H1 (cell line): ENCODE results near the gene HYDIN. TPM values are rescaled to one million over a fixed set of nuclear protein-coding genes. Genes with fewer than 3 reads are reported as not detected.

Experiments used
- ASH2L ChIP-seq: fragments of 200-600, 300-600 bp; sonication (generic); IDR thresholded peaks from one replicate; pipeline ENCODE4 v1.7.1; 2017; ENCODE audit warnings: low read length
- ATF3 ChIP-seq: IDR thresholded peaks from 2 replicates; pipeline ENCODE4 v1.6.1; 2011; ENCODE audit warnings: low read depth, mild to moderate bottlenecking, low read length; ENCODE audit not compliant: insufficient read depth
- CBX5 ChIP-seq: fragments of 300-800, 300-1000 bp; sonication (generic); IDR thresholded peaks from 2 replicates; pipeline ENCODE4 v1.7.1; 2016; ENCODE audit warnings: antibody characterized with exemption, low read length, low read depth
- CEBPB ChIP-seq: IDR thresholded peaks from 2 replicates; pipeline ENCODE4 v1.6.1; 2012; ENCODE audit warnings: low read depth, low read length
- CREB1 ChIP-seq: IDR thresholded peaks from 2 replicates; pipeline ENCODE4 v1.6.1; 2012; ENCODE audit warnings: inconsistent platforms
- CTBP2 ChIP-seq: IDR thresholded peaks from 2 replicates; pipeline ENCODE4 v1.7.0; 2011; ENCODE audit warnings: borderline replicate concordance, mild to moderate bottlenecking, moderate library complexity, mixed read lengths, low read length; ENCODE audit not compliant: insufficient read depth, insufficient read length
- EGR1 ChIP-seq: IDR thresholded peaks from 2 replicates; pipeline ENCODE4 v1.6.1; 2011; ENCODE audit warnings: low read depth, low read length, borderline replicate concordance
- FOSL1 ChIP-seq: IDR thresholded peaks from 2 replicates; pipeline ENCODE4 v1.6.1; 2011; ENCODE audit warnings: mild to moderate bottlenecking, low read depth, low read length, moderate library complexity; ENCODE audit not compliant: insufficient read depth
- GABPA ChIP-seq: IDR thresholded peaks from 2 replicates; pipeline ENCODE4 v1.6.1; 2011; ENCODE audit warnings: mild to moderate bottlenecking, low read length, moderate library complexity, borderline replicate concordance; ENCODE audit not compliant: insufficient read depth
- GTF2F1 ChIP-seq: IDR thresholded peaks from 2 replicates; pipeline ENCODE4 v1.6.1; 2012; ENCODE audit warnings: low read depth, low read length, improper control_type of control experiment, borderline replicate concordance
- JUN ChIP-seq: IDR thresholded peaks from 2 replicates; pipeline ENCODE4 v1.6.1; 2011; ENCODE audit warnings: low read depth, mild to moderate bottlenecking, improper control_type of control experiment, low read length
- KDM4A ChIP-seq: IDR thresholded peaks from one replicate; pipeline ENCODE4 v1.7.1; 2012; ENCODE audit warnings: low read depth, mild to moderate bottlenecking, moderate library complexity, low read length, inconsistent platforms; ENCODE audit not compliant: severe bottlenecking
- MAX ChIP-seq: IDR thresholded peaks from 2 replicates; pipeline ENCODE4 v1.6.1; 2012; ENCODE audit warnings: inconsistent platforms
- NRF1 ChIP-seq: IDR thresholded peaks from 2 replicates; pipeline ENCODE4 v1.6.1; 2011; ENCODE audit warnings: mild to moderate bottlenecking, low read depth, low read length, improper control_type of control experiment
- POU5F1 ChIP-seq: IDR thresholded peaks from 2 replicates; pipeline ENCODE4 v1.6.1; 2011; ENCODE audit warnings: low read depth, mild to moderate bottlenecking, low read length, moderate library complexity
- RFX5 ChIP-seq: IDR thresholded peaks from 2 replicates; pipeline ENCODE4 v1.6.1; 2011; ENCODE audit warnings: low read depth, low read length, improper control_type of control experiment, borderline replicate concordance
- RNF2 ChIP-seq: fragments of 200-900, 300-1000 bp; sonication (generic); IDR thresholded peaks from 2 replicates; pipeline ENCODE4 v1.7.1; 2016; ENCODE audit warnings: borderline replicate concordance, low read depth, mild to moderate bottlenecking, antibody characterized with exemption, low read length; ENCODE audit not compliant: poor library complexity, severe bottlenecking; ENCODE audit errors: missing control alignments
- SP1 ChIP-seq: IDR thresholded peaks from 2 replicates; pipeline ENCODE4 v1.6.1; 2011; ENCODE audit warnings: low read depth, low read length
- SUZ12 ChIP-seq: fragments of 200-600 bp; sonication (generic); IDR thresholded peaks from 2 replicates; pipeline ENCODE4 v1.6.1; 2012; ENCODE audit warnings: mild to moderate bottlenecking, inconsistent platforms, low read length, moderate library complexity, mixed read lengths
- TAF1 ChIP-seq: IDR thresholded peaks from 2 replicates; pipeline ENCODE4 v1.6.1; 2011; ENCODE audit warnings: mild to moderate bottlenecking, low read depth, low read length
- TEAD4 ChIP-seq: IDR thresholded peaks from 2 replicates; pipeline ENCODE4 v1.6.1; 2012; ENCODE audit warnings: low read depth, low read length, inconsistent platforms, mixed read lengths
- USF2 ChIP-seq: IDR thresholded peaks from 2 replicates; pipeline ENCODE4 v1.6.1; 2011; ENCODE audit warnings: low read length, improper control_type of control experiment
- YY1 ChIP-seq: IDR thresholded peaks from 2 replicates; pipeline ENCODE4 v1.6.1; 2011; ENCODE audit warnings: low read depth, mild to moderate bottlenecking, low read length
- polyA plus RNA-seq, 7 experiments: library from polyadenylated mRNA; depleted of rRNA in 3 of 7; stranded (reverse) in 5 of 7; unstranded in 2 of 7; fragments of >200 nt in 5 of 7; fragments of 200-250 nt in 2 of 7; gene quantifications; 1 replicate in 5 of 7; 2 replicates in 1 of 7; 4 replicates in 1 of 7; pipeline versions ENCODE4 v1.2.1 to v1.2.3, GENCODE V29; 2011 to 2013; ENCODE audit warnings: missing spikeins in 2 of 7, mixed read lengths in 2 of 7
- total RNA-seq: library from RNA; stranded (reverse); fragmentation: NEBNext Ultra II Directional; extraction: Animal tissue kit (Norgen Biotek cat#: 25700); gene quantifications from 2 replicates; pipeline ENCODE4 v1.2.1, GENCODE V29; 2021

HYDIN gene
- total and polyA plus RNA-seq, 2 of the 8 experiments (the other 6 are each of a cell fraction or from before 2014, with no cell fraction given) = 1.1 to 1.8 TPM

- TF ChIP-seq GABPA (no peak), ASH2L (peak; percentile 83), TAF1 (peak; percentile 95), SP1 (no peak; the same call in 1 of the 2 replicates), TEAD4 (no peak), SUZ12 (no peak), MAX (peak; percentile 85), ATF3 (peak; percentile 66; the same call in 1 of the 2 replicates), CBX5 (no peak), USF2 (peak; percentile 93), JUN (no peak), GTF2F1 (0 out of 2 replicates have a peak, but pooled peaks have one; percentile 23), POU5F1 (no peak), CREB1 (peak; percentile 58; the same call in 1 of the 2 replicates), RNF2 (no peak), NRF1 (no peak), KDM4A (peak; percentile 79), FOSL1 (no peak), RFX5 (no peak), YY1 (peak; percentile 98), CEBPB (no peak), CTBP2 (no peak), EGR1 (no peak)
Measured at GRCh38 chr16:70800781-70801480, 429.6 kb downstream of the HYDIN start, which contains the start of gene VAC14 (continued).
